NCI-H1436 (cell line): ENCODE results near the gene FGGY.
"Not testable (repeated sequence)": the region's sequence is repeated elsewhere in the genome, so short reads cannot be mapped to it uniquely, and the experiment has no call there.

Experiments
- DNase-seq: peaks from one replicate; lab custom pipeline; 2025; lab: John Stamatoyannopoulos, UW

Gene FGGY

DNA sequence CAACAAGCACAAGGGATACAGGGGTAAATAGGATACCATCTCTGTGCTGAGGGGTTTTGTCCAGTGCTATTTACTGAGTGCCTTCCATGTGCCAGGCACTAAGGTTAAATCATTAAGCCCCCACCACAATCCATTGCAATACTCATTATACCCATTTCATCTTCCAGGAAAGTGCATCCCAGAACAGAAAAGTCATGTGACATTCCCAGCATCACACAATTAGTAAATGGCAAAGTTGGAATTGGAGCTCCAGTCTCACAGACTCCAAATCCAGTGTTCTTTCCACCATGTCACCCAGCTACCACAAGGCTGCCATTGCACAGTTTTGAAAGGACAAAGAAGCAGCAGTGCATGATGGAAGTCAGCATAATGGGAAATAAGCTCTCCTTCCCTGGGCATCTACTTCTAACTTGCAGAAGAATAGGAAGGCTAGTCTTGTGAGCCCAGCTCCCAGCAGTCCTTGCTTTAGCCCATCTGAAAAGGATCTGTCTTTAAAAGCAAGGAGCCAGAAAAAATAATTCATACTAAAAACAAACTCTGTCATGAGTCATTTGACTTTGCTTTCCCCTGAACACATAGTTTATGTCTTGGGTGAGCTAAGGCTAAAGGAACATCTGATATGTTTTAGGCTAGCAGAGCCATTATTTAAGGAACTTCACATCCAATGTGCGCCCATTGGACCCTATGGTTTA lies 406.5 kb downstream of the FGGY start:
- no peak for DNase-seq

DNA sequence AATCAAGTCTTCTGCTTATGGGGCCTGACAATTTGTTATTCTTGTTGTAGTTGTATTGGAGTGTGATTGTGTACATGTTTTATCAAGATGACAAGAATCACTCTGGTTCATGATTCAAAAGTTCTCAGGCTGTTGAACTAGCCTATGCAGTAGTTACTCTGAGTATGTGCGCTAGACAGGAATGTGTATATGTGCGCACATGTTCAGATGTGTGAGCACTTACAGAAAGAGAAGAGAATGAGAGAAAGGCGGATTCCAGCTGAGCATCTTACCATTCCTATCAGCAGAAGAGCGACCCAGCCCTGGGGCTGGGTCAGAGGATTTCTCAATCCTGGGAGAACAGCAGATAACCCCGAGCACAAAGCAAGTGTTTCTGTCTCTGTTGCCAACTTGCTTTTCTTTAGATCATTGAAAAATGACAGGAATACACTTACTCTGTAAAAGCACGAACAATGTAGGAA lies 407.1 kb downstream of the FGGY start:
- no peak for DNase-seq

DNA sequence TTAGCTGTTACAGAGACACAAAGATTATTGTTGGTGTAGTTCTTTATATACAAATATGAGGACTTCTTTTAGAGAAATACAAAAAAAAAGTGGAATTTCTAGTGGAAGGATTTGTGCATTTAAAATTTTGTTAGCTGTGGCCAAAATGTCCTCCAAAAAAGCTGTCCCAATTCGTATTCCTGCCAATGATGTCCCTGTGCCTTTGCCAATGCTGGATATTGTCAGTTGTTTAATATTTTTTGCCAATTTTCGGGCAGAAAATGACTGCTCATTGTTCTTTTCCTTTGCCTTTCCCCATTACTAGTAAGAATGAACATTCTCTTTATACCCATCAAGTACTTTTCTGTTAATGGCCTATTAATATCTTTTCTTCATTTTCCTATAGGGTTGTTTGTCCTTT lies 407.8 kb downstream of the FGGY start:
- DNase-seq: no peak

DNA sequence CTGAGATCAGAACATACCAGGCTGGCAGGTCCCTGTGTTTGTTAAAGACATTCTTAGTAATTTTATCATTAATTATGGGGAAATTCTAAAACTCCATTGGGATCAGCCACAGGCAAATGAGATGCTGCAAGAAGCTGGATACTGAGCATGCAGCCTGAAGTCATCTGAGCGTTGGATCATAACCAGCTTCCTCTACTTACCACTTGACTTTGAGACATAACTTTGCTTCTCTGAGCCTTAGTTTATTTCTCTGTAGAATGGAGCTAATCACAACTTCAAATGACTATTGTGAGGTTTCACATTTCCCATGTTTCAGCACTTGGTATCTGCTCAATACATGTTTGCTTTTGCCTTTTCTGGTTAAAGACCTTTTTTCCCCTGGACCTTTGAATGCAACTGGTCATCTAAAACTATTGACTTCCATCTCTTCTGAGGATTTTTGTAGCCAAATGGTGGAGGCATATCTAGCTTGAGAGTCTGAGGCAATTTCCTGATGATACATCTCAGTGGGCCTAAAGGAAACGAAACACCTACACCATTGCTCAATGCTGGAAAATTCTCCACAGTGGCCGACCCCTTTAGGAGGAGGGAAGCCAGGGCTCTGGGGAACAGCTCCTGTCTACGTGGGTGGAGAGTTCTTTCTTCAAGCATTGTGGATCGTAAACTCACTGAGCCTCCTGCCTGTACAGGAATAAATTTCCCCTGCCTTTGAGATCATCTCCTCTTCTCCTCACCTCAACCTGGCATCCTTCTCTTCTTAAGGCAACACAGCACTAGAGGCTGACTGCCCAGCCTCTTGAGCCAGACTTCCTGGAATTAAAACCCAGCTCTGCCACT lies 408.8 kb downstream of the FGGY start:
- no peak for DNase-seq

DNA sequence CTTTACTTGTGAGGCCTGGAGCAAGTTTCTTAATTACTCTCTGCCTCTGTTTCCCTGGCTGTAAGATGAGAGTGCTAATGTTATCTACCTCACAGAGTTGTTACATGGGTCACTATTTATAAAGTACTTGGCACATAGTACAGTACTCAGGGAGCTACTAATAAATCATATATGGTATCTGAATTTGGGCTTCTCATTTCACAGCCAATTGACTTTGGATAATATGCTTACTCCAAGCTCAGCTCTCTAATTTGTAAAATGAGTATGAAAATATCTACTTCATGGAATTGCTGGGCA lies 409.4 kb downstream of the FGGY start:
- DNase-seq: no peak

DNA sequence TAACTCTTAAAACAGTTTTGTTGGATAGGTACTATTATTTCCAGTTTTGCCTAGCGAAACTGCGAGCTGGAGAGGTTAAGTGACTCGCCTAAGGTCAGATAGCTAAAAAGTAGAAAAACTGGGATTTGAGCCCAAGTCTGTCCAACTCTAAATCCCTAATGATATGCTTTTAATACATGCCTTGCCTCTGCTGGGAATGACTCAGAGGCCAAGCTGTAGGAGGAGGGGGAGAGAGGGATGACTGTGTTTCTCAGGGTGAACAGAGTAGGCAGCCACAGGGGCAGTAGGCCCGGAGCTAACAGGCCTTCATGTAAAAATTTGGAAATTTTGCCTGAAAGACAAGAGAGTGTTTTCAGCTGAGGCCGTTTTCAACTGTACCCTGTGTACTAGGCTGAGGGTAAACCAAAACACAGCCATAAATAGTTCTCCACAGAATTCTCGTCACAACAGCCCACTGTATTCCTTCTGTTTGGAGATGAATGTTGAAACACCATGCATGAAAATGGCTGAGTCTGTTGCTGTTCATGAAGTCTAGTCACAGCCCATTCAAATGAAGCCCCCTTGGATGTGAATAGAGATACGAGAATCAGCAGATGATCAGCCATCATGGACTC lies 410.4 kb downstream of the FGGY start:
- no peak for DNase-seq

DNA sequence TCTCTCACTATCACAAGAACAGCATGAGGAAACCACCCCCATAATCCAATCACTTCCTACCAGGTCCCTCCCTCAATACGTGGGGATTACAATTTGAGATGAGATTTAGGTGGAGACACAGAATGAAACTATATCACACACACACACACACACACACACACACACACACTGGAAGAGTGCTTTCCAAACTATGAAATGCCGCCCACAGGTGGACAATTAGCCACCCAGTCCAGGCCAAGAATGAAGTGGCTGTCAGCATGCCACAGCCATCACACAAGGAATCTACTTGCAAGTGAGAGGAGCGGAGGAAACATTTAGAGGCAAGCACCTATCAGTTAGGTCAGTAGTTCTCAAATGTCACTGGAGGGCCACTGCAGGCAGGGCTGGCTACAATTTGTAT lies 412.4 kb downstream of the FGGY start:
- DNase-seq: no peak

DNA sequence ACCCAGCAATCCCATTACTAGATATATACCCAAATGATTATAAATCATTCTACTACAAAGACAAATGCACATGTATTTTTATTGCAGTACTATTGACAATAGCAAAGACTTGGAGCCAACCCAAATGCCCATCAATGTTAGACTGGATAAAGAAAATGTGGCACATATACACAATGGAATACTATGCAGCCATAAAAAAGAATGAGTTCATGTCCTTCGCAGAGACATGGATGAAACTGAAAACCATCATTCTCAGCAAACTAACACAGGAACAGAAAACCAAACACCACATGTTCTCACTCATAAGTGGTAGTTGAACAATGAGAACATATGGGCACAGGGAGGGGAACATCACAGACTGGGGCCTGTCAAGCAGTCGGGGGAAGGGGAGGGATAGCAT lies 414.0 kb downstream of the FGGY start:
- not testable (repeated sequence) for DNase-seq

DNA sequence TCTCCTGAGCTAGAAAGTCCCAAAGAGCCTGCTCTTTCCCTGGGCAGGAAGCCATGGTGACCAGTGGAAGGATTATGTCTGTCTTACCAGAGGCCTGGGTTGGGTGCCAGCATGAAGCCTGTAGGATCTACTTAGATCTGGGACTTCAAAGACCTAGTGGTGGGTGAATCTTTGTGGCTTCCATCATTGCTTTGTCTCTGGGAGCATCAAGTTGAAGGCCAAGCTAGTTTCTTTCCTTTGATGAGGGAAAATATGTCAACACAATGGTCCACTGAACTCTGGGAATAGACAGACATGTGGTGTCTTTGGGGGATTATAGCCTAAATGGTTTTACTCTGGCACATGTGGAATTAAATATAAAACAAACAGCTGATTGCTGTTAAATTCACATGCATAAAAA lies 417.3 kb downstream of the FGGY start:
- DNase-seq: no peak

DNA sequence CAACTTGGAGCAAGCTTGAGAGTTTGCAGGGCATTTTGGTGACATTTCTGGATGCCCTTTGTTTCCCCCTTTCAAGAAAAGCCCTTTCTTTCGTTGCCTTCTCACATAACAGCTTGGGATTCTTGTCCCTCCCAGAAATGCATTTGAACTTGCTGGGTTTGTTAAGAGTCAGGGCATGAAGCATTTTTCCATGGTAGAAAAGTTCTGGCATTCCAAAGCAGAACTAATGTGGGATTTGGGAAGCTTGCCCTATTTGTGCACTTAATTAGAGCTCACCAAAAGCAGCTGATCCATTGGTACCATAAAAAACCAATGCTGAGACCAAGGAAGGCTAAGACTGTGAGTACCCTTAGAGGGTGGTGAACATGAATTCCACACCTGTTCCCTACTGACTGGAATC lies 418.1 kb downstream of the FGGY start:
- no peak for DNase-seq

DNA sequence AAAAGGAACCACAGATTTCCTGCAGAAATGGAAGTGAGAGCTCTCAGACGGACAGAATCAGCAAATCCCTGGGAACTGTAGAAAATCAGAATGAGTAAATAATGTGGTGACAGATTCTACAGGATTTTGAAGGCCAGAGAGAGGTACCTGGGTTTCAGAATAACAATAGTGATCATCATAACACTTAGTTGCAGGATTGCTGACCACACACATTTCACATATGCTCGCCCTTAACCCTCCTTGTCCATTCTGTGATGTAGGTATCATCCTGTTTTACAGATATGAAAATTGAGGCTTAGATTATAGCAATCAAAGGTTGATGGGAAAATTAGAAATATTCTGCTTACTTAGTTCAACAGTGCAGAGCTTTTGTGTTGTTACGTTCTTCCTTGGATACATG lies 419.9 kb downstream of the FGGY start:
- DNase-seq: no peak

DNA sequence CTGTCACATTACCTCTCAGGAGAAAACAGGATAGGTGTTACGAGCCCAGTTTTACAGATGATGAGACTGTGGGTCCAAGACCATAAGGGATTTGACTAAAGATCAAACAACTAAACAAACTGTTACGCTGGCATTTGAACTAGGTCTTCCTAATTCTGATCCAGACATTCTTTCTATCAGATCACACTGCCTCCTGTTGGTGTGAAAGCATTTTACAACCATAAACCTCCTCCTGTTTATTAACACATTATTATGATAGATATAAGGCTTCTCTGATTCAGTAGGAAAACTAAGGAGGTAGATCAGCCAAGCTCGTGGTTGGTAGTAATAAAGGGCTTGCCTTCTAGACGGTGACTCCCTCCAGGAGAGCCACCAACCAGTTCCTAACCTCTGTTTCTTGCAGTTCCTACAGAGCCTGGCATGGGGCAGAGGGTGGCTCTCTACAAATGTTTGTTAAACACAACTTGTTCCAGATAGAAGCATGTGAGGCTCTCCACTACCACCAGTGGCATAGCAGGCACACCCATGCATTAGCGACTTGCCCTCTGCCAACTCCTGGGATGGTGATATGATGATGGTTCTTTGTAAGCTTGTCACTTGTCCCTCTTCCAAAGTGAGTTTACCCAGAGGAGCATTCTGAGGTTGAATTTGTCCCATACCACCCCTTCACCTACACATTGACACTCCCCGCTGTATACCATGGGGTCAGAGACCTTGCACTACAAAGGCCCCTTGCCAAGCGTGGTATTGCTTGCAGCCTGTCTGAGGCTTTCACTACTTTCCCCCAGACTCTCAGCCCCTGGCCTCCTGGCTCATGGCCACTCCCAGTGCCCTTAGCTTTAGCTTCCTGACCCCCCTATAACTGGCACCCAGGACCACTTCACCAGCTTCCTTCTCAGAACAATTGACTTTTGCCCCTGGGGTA lies 421.4 kb downstream of the FGGY start:
- no peak for DNase-seq

DNA sequence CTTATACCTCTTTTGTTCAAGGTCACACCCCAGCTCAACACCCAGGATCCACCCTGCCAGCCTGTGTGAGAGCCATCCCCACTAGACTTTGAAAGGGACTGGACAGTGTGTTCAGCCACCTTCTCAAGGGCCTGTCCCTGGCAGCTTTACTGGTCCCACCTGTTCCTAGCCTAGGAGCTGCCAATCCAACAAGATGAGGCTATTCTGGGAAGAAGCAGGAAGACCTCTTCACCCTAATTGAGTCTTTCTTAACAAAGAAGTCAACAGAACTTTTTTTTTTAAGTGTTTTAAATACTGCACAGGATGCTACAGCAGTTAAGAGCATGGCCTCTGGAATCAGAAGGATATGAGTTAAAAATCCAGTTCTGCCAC lies 422.1 kb downstream of the FGGY start:
- DNase-seq: no peak

DNA sequence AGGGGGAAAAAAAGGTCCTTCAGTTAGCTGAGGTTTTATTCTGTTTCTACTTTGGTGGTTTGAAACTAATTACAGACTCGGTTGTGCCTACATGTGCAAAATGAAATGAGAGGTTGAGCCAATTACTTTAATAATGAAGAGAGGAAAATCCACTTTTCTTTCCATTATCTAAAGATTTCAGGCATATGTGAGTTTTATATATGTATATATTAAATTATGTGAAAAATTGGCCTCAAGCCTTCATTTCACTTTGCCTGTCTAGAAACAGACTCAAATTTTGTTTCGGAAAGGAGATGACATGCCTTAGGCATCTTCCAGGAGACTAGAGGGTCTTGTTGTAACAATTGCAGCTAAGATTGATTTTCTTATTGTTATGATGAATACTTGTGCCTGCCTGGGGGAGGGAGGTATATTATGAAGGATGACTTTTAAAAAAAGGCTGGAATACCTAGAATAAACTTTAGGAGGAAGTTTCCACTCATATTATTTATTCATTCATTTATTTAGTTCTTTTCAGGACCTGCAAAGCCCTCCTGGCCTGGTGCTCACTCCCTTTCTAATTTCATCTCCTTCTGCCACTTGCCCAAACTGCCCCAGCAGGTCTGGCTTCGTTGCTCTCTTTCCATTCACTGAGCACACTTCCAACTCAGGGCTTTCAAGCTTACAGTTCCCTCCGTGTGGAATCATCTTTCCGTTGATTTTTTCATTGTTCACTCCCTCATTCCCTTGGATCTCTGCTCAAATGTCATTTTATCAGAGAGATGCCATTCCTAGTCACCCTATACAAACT lies 423.6 kb downstream of the FGGY start:
- DNase-seq: no peak

DNA sequence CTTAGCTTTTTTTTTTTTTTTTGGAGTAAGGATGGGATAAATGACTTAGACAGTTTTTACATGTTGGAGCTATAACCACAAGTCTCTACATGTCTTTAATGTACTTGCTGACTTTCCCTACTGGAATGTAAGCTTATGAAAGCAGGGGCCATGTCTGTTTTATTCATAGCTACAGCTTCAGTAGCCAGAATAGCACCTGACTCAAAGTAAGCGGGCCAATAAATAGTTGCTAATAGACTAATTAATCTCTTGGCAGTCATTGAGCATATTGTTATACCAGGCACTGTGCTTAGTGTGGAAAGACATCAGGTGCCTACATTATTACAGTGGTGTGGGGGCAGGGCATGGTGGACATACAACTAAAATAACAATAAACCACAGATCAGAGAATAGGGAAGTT lies 433.4 kb downstream of the FGGY start:
- DNase-seq: no peak

DNA sequence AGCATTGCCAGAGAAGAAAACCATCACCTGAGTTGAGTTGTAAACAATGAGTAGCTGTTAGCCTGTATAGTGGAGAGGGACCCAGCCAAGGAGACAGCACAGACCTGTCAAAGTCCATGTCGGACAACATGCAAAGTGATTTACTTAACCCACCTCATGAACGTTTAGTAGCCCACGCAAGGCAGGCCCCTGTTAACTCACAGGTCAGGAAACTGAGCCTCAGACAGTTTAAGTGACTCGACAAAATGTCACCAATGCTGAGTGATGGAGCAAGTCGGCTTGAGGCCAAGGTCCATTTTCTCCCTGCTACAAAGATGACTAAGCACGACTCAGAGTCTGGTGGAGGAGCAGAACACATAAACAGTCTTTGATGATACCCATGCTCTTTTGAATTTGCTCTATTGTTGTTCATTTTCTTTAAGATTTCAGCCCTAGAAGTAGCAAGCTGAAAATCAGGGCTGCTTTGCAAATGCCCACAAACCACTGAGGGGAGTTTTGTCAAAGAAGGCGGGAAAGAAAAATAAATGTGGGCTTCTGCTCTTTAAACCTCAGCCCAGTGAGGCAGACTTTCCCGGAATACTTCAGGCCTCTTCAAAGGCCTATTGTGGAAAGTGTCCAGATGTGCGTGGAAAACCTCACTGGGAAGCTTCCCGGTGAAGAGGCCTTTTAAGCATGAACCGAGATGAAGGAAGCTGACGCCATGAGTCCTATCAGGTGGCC lies 434.0 kb downstream of the FGGY start:
- no peak for DNase-seq

DNA sequence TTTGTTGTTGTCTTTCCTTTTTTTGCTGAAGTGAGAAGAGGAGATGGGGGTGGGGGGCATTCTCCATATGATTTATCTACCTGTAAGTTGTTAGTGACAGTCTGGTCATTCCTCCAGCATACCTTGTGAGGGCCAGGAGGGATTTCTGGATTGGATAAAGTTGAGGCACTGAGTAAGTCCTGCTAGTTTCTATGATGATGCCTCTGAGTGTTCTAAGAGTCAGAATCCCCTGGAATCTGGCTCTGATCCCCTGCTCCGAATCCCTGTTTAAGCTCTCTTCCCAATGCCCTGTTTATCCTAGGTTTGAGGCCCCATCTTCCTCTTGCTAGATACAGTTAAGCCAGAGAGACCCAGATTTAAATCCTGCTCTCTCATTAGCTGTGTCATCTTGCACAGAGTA lies 434.7 kb downstream of the FGGY start:
- DNase-seq: no peak

DNA sequence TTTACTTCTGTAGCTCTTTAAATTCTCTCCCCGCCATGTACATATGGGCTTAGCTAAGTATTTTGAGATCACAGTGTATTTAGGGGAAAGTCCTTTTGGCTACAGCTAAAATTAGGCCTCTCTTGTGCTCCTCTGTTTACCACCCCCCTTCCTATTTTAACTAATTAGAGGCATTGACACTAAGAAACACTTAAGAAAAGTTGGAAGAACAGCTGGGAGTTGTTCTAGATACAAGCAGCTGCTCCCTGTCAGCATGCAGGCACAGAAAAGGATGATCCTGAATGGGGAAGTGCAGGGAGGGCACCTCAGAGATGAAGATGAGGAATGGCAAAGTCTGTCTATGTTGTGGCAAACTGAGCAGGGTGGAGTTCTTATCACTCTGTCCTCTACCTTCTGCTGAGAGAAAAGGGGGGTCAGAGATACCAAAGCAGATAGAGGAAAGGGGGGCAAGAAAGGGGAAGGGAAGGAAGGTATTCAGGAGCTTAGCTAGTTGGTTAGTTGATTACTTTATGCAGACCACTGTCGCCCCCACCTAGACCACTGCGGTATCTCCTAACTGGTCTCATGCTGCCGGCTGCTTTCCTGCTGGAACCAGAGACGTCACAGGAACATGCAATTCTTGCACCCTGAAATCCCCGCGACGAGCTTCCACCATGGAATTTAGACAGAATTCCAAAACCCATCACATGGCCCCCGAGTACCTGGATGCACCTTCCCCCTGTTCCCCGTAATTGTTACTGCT lies 435.5 kb downstream of the FGGY start:
- DNase-seq: no peak

DNA sequence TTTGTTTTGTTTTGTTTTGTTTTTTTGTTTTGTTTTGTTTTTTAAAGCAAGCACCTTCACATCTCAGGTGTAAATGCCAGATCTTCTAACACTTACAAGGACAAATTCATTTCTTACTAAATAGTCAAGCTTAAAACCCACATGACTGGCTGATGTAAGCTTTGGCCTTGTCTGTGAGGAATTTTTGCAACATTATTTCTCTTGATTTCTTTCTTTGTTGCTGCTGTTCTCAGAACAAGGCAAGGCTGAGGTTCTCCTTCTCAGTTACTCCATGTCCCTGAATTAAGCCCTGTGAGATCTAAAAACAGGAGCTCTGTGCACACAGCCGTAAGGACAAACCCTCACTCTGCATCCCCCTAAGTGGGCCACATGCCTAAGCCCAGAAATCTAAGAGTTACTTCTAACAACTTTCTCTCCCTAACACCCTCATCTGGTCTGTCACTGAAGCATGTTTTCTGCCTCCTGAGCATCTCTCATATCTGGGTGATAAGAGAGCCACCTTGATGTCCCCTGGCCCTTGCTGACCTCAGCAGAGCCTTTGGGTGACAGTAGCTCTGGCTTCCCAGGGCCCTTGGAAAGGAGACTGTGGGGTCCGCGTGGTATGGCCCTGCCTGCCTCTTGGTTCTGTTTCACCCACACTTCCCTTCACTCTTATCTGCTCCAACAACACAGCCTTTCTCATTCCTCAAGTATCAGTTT lies 436.7 kb downstream of the FGGY start:
- DNase-seq: no peak
